ENCODE data around the gene ATP1B4.

ATP1B4 gene

DNA sequence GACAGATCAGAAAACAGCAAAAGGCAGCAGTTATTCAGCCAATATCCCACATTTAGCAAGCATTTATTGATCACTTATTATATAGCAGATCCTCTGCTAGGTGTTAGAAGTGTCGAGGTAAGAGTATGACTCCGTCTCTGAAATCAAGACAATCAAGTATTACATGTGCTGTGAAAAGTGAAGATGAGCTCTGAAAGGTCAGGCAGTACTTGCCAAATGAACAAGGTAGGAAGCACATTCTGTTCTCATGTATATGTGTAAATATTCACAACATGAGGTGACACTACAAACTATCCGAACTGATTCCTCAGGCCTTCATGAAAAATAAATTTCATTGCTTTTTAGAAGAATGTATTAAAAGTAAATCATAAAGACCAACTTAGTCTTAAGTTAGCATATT lies 15.3 kb downstream of the ATP1B4 start:
- DNase-seq = no peak

DNA sequence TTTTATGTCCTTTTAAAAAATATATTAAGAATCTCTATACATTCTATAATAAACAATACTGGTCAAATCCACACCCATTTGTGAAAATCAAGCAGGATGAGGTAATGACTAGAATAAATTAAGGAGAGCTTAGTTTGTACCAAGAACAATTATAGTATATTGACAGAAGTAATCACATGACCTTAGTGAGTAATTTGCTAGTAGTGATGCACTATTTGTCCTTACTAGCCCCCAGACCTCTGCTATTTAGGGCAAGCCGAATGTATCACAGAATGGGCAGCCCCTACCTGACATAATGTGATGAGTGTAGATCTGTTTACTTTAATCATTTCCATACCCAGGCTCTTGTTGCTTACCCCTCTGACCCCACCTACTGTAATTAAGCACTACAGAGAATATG lies 15.8 kb downstream of the ATP1B4 start:
- DNase-seq = no peak

DNA sequence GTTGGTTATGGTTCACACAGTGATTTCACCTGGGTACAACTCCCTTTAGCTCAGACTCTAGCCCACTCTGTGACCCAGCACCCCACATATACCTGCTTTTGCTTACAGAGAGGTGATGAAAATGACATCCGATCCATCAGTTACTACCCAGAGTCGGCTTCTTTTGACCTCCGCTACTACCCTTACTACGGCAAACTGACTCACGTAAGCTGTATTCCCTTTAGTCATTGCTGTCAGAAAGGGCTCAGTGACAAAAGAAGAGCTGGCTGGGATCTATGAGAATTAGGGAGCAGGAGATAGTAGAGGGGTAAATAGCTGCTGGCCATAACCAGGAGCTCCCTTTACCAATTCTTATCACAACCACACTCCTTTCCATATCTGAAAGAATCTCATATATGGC lies 16.7 kb downstream of the ATP1B4 start:
- DNase-seq = no peak

DNA sequence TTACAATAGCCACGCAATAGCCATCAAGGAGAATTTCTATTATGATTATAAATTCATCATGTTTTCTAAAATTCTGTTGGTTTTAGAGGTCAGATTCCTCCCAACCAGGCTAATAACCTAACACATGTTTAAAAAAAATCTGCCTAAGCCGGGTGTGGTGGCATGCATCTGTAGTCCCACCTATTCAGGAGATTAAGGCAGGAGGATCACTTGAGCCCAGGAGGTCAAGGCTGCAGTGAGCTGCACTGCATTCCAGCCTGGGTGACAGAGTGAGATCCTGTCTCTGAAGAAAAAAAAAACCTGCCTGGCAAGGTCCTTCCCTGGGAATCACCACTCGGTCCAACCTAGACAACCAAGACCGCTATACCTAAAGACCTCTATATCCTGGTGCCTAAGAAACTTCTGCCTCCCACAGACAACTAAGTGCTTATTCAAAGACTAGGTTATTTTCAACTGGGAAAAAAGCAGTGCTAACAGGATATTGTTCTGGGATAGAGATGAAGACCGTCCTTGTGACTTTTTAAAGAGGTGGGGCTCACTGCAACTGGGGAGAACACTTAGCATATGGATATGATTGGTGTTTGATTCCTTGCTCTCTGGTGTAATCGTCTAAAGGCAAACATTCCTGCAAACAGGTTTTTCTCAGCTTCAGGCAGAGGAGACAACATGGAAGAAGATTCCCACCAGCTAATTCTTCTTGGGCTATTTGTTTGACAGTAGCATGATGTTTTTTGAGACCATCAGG lies 18.2 kb downstream of the ATP1B4 start:
- DNase-seq = no peak

DNA sequence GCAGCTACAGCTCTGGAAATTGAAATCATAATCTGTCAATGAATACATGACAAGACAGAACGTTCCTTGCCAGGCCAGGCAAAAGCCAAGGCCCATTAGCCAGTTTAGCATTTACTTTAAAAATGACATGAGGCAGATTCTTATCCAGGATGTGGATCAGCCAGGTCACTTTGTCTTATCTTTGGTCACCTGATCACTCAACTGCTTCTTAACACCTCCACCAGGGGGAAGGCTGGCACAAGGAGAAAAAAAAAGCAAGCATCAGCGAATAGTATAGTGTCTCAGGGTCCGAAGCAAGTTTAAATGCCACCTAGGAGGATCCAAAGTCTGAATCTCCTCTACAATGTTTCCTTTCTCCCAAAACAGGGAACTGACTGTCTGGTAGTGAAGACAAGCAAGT lies 18.8 kb downstream of the ATP1B4 start:
- peak in 2 of 3 donors; percentile 2 to 3 for DNase-seq

DNA sequence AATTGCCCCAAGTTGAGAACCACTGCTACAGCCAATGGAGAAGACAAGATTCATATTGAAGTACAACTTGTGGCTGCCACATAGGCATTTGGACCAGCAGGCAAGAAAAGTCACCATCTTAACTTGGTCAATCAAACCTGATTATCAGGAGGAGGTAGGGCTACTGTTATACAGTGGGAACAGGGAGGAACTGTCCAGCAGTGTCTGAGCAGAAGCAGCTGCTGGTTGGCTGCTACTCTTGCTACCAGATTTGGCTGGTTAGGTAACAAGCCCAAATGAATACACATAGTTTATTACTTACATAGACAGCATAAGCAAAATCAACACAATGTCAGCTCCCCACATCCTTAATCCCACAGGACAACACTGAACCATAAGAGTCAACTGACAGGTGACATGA lies 39.4 kb downstream of the ATP1B4 start:
- DNase-seq = no peak

DNA sequence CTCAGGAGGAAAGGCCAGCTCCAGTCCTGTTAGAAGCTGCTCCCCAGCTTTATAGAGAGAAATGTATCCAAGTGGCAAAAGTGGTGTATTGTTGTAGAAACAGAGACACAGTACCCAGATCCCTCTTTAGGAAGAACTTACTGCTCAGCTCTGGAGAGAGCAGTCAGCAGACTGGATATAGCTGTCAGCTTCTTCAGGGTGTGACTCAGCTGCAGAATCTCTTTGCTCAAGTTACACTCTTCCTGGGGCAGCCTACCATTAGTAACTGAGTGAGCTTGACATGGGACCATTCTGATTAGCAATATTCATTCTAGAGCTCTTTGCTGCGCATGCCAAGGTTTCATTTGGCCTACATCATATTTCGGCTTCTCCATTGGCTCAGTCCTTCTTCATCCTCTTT lies 40.5 kb downstream of the ATP1B4 start:
- no peak for DNase-seq

DNA sequence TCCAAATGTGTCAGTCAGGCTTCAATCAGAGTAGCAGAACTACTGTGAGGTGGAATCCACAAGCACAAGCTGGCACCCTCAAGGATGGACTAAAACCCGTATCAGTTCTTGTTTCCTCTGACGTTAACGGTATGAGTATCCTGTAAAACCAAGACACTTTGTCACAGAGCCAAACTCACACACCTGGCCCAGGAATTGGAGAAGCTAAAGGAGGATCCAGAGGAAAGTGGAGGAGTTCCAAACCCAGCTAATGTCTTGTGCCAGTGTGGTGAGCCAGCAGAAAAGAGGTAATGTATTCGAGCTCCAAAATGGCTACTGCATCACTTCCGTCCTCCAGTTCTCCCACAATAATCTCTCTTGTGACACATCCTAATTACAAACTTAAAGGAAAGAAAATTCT lies 44.7 kb downstream of the ATP1B4 start:
- DNase-seq = no peak

DNA sequence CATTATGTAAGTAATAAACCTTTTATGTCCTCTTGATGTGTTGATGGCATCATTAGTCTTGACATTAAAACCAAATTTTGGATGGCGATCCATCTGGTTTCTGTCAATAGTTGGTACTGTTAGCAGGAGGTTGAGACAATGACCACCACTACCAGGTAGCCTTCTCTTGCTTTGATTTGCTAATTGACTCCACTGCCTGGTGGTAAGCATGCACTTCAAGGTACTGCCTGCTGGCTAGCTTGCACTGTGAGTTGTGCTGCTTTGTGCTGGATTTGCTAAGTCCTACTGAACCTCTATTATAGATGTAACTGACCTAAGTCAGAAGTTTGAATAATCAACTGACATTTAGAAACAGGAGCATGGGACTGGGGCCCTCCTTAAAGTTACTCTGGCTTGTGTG lies 46.3 kb downstream of the ATP1B4 start:
- DNase-seq = no peak

DNA sequence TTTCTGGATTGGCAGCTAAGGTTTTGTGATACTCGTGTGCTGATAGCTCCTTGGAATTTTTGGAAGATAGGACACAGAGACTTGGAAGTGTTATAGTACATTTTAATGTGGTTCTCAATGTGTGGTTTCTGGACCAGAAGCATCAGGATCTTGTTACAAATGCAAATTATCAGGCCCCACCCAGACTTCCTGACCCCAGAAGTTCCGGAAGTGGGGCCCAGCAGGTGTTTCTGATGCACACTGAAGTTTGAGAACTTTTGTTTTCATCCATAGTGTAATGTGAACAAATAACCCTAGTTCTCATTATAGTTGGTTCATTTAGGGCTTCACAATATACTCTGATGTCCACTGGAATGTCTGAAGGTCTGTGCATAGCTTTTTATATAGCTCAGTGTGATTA lies 57.6 kb downstream of the ATP1B4 start:
- DNase-seq = no peak

DNA sequence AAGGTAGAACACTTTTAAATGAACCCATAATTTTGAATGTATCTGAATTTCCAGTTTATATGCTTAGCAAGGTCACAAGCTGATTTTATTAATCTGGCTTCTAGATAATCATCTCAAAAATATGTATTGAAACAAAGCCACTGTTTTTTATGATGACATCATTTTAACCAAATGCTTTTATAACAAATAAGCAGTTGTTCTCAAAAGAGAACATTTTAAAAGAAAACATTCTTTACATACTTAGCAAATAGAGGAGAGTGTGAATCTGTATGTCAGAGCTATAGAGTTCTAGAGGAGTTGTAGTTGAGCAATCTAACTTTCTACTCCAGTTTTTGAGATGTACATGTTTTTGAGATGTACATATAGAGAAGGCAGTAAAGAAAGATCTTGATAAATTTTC lies 64.7 kb downstream of the ATP1B4 start:
- DNase-seq = no peak

DNA sequence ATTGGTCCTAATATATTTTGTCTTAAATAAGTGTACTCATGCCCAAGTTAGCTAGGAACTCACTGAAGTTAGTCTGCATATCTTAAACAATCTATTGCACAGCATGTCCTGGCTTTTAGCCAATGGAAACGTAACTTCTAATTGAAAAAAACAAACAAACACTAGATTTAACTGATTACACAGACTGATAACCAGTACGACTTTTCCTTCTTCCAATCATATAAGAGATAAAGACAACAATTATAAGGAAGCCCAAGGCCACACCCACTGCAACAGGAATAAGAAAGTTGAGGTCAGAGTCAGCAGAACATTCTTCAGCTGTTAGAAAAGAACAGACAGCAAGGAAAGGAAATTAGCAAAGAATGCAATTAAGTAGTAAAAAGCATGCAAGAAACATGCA lies 66.4 kb downstream of the ATP1B4 start:
- DNase-seq = no peak

DNA sequence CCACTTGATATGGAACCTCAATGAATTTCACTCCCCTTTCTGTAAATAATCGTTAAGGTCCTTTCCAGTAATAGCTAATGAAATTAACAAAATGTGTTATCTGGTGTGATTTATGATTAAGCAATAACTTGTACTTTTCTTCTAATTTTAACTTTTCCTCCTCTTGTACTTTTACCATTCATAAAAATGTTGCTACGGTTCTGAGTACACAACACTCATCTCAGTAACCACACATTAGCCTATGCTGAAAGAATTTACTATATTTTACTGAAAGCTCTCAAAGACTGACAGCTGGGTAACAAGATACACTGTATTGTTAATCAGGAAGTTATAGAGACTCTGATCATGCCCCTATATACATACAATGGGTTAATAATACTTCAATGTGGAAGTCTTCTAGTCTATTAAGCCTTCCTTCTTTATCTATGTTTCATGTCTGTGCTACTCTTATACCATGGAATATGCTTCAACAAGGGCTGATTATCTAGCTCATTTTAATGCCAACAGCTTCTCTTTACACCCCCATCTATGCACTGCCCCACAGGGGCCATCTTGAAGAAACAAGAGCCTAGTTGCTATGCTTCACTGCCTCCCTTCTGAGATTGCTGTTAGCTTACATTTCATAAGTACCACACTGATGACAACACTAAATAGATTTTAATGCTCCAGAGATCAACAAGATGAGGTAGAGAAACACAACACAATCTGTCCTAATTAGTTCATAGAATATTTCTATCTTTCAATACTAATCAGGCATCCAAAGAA lies 68.1 kb downstream of the ATP1B4 start:
- no peak for DNase-seq
